MCF 10A (cell line): ENCODE data around the gene LRFN4. TPM values are rescaled to one million over a fixed set of nuclear protein-coding genes. Genes with fewer than 3 reads are reported as not detected.

Source experiments
- BruUV-seq: library from RNA; stranded (reverse); fragments of 400-500 nt; replicated peaks from 2 replicates; lab custom pipeline; 2021; lab: Mats Ljungman, UMichigan
- CTCF ChIA-PET: fragments of 300-600 bp; sonication (Branson Sonifier 250); formaldehyde crosslinking; extraction: SDS; loops from one replicate; lab custom pipeline; 2021; ENCODE audit warnings: antibody characterized with exemption, inconsistent platforms; lab: Yijun Ruan, JAX
- POLR2A ChIA-PET: fragments of 300-600, 350-650 bp; sonication (Branson Sonifier 250); formaldehyde crosslinking; extraction: SDS; loops from one replicate; lab custom pipeline; 2020; ENCODE audit warnings: antibody characterized with exemption, inconsistent platforms; lab: Yijun Ruan, JAX
- DNase-seq: peaks from one replicate; pipeline ENCODE4 v3.0.0-alpha.2; 2018; ENCODE audit not compliant: unreplicated experiment
- H3K27ac Mint-ChIP-seq: one replicate; pipeline ENCODE4 v1.8.0; 2022; ENCODE audit warnings: mild to moderate bottlenecking, low read depth, mixed read lengths; ENCODE audit not compliant: unreplicated experiment
- H3K27me3 Mint-ChIP-seq: one replicate; pipeline ENCODE4 v1.8.0; 2022; ENCODE audit warnings: mixed read lengths; ENCODE audit not compliant: insufficient read depth, unreplicated experiment
- H3K36me3 Mint-ChIP-seq: one replicate; pipeline ENCODE4 v1.8.0; 2022; ENCODE audit warnings: mild to moderate bottlenecking, moderate library complexity, mixed read lengths; ENCODE audit not compliant: insufficient read depth, unreplicated experiment
- H3K4me1 Mint-ChIP-seq: one replicate; pipeline ENCODE4 v1.8.0; 2022; ENCODE audit warnings: mixed read lengths; ENCODE audit not compliant: insufficient read depth, unreplicated experiment
- H3K4me3 Mint-ChIP-seq: one replicate; pipeline ENCODE4 v1.8.0; 2022; ENCODE audit warnings: mild to moderate bottlenecking, moderate library complexity, mixed read lengths; ENCODE audit not compliant: unreplicated experiment
- H3K9me3 Mint-ChIP-seq: one replicate; pipeline ENCODE4 v1.8.0; 2022; ENCODE audit warnings: mixed read lengths; ENCODE audit not compliant: unreplicated experiment
- CTCF ChIP-seq: fragments of 200-600 bp; IDR thresholded peaks from one replicate; pipeline ENCODE4 v1.8.0; 2022; ENCODE audit warnings: antibody characterized with exemption, mild to moderate bottlenecking; ENCODE audit not compliant: unreplicated experiment
- intact Hi-C: fragments of 100-400 bp; cut with micrococcal nuclease; formaldehyde crosslinking; loops from 2 replicates; pipeline ENCODE4 v1.14.1; 2022
- total RNA-seq: library from RNA; stranded (reverse); gene quantifications from 2 replicates; pipeline ENCODE4 v1.2.3, GENCODE V29; 2022

LRFN4 gene
- total RNA-seq, 1 experiment from 2014 or later: 30.4 TPM

- no peak for DNase-seq
- POLR2A ChIA-PET: interaction anchor here (0.6 to 1.1 kb wide), 6 partner anchors 10 to 746 kb away, joined by 3 to 4 read pairs (median 3); no protein-coding TSS in a partner anchor
- Mint-ChIP-seq H3K27me3 (no peaks in the 10 kb centered on the region), H3K9me3 (no peaks in the 10 kb centered on the region), H3K27ac (no peak overlapping the region), H3K4me1 (peaks cover 20% of the 10 kb centered on the region), H3K36me3 (peaks cover 76% of the 10 kb centered on the region), H3K4me3 (no peak overlapping the region)
- intact Hi-C loops: no loop called here
- CTCF ChIA-PET: interaction anchor here (5.4 kb wide), 1 partner anchor 131 kb away, joined by 36 read pairs; the partner anchor contains the start of gene C11orf86
- BruUV-seq: no TSS peak
- no peak for TF ChIP-seq CTCF
Measured at GRCh38 chr11:66845876-66846212, 11.0 kb upstream of the LRFN4 start.

- BruUV-seq: no TSS peak
- H3K9me3 Mint-ChIP-seq: no peaks in the 10 kb centered on the region
- H3K27me3 Mint-ChIP-seq: no peaks in the 10 kb centered on the region
- no peak for TF ChIP-seq CTCF
- H3K4me1 Mint-ChIP-seq: peaks cover 19% of the 10 kb centered on the region
- H3K27ac Mint-ChIP-seq: no peak overlapping the region
- peaks cover 76% of the 10 kb centered on the region for H3K36me3 Mint-ChIP-seq
- no peak for DNase-seq
- intact Hi-C loops: no loop called here
- ChIA-PET POLR2A (interaction anchor here (0.7 to 1.1 kb wide), 3 partner anchors 9 to 78 kb away, joined by 3 to 4 read pairs (median 3); no protein-coding TSS in a partner anchor), CTCF (interaction anchor here (5.4 kb wide), 1 partner anchor 130 kb away, joined by 36 read pairs; the partner anchor contains the start of gene C11orf86)
- no peak overlapping the region for H3K4me3 Mint-ChIP-seq
Measured at GRCh38 chr11:66846671-66847091, 10.2 kb upstream of the LRFN4 start.

- intact Hi-C loops: no loop called here
- H3K27ac Mint-ChIP-seq: no peak overlapping the region
- no peaks in the 10 kb centered on the region for H3K27me3 Mint-ChIP-seq
- POLR2A ChIA-PET: interaction anchor here (1.8 kb wide), 1 partner anchor 124 kb away, joined by 4 read pairs; no protein-coding TSS in a partner anchor
- CTCF ChIA-PET: no interaction called here
- no peak for DNase-seq
- no peaks in the 10 kb centered on the region for H3K9me3 Mint-ChIP-seq
- no TSS peak for BruUV-seq
- peaks cover 67% of the 10 kb centered on the region for H3K36me3 Mint-ChIP-seq
- TF ChIP-seq CTCF: no peak
- H3K4me3 Mint-ChIP-seq: no peak overlapping the region
- peaks cover 13% of the 10 kb centered on the region for H3K4me1 Mint-ChIP-seq
Measured at GRCh38 chr11:66847461-66848232, 9.2 kb upstream of the LRFN4 start.
